NOMO-1 treated with DMSO at 0.1 percent for 48 hours (cell line): ENCODE measurements around the gene B3GLCT.
"Not testable (repeated sequence)": the region's sequence is repeated elsewhere in the genome, so short reads cannot be mapped to it uniquely, and the experiment has no call there.

Experiments used
- DNase-seq: peaks from one replicate; lab custom pipeline; 2025; ENCODE audit not compliant: unreplicated experiment; lab: John Stamatoyannopoulos, UW

B3GLCT gene

DNA sequence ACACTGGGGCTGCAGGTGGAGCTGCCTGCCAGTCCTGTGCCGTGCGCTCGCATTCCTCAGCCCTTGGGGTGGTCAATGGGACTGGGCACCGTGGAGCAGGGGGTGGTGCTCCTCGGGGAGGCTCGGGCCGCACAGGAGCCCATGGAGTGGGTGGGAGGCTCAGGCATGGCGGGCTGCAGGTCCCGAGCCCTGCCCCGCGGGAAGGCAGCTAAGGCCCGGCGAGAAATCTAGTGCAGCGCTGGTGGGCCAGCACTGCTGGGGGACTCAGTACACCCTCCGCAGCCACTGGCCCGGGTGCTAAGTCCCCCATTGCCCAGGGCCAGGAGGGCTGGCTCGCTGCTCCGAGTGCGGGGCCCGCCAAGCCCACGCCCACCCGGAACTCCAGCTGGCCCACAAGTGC is 139.8 kb downstream of the B3GLCT start:
- DNase-seq: not testable (repeated sequence)

DNA sequence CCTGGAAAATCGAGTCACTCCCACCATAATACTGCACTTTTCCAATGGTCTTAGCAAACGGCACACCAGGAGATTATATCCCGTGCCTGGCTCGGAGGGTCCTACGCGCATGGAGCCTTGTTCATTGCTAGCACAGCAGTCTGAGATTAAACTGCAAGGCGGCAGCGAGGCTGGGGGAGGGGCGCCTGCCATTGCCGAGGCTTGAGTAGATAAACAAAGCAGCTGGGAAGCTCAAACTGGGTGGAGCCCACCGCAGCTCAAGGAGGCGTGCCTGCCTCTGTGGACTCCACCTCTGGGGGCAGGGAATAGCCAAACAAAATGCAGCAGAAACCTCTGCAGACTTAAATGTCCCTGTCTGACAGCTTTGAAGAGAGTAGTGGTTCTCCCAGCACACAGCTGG is 141.1 kb downstream of the B3GLCT start:
- DNase-seq: not testable (repeated sequence)

DNA sequence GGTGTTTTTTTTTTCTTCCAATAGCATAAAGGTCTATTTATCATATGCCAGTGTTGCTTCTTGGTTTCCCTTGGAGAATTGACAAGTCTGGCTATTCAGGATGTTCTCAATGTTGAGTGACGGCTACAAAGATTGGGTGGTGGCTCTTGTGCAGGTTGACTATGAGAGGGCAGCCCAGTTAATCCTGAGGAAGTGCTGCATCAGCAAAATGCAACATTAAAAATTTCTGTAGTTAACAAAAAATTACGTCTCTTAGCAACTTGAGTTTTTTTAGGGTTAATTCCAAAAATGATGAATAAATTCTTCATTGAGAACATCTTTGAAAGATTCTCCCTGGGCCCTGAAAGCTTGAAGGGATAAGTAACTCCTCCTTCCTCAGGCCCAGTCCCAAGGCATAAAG is 147.1 kb downstream of the B3GLCT start:
- no peak for DNase-seq

DNA sequence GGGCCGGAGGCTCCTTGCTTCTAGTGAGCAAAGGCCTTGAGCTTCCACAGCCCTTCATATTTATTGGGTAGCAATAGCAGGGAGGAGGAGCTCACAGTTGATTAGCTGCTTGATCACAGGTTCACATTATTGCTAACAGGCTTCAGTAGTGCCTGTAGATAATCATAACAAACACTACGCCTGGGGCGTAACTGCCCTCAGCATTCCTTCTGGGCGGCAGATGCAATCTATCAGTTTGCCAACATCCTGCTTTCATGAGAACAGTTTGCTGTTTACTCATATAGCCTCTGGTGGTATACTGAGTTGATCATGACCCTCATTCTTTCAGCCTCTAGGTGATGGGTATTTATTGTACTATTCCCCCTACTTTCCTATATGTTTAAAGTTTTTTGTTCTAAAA is 149.4 kb downstream of the B3GLCT start:
- DNase-seq: no peak

DNA sequence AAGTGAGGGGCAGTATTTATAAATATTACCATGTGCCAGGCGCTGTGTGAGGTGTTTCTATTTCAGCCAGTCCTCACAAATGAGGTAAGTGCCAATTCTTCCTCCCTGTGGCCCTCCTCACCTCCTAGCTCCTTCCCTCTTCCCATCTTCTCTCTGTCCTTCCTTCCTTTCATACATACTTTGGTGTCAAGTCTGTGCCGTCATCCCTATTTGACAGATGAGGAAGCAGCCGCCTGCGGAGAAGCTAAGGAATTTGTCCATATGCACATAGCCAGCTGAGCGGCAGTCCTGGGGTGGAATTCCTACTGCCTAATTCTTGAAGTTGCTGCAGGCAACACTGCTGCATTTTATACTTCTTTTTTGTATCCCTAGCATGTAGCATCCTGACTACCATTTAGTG is 150.8 kb downstream of the B3GLCT start:
- DNase-seq: no peak

DNA sequence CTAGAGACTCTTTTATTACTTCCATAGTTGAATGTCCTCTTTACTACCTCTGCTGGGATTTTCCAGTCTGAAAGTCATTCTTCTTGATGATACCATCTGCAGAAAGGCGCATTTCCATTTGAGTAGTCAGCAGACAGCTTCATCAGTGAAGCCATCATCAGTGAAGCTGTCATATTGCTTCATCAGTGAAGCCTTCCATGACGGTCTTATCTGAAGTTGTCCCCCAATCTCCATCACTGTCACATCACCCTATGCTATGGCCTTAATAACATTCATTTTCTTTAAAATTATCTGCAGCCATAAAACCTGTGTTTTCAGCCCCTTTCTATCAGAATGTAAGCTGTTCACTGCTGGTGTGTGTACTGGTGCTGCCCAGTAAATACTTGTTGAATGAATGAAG is 151.6 kb downstream of the B3GLCT start:
- DNase-seq: no peak

DNA sequence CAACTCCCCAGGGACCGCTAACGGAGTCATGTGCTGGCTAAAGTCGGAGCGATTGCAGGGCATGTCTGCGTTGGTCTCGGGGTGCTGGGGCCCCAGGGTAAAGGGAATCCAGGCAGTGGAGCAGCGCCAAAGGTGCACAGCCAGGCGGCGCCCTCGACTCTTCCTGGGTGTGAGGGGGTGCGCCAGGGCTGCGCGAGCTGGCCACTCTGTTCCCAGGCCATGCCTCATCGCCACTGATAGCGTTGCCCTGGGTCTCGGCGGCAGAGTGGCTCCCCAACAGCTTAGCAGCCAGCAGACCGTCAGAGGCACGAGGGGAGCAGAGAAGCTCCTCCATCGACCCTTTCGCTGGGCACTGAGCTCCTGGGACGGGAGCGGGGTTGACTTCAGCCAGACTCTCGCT is 152.7 kb downstream of the B3GLCT start:
- no peak for DNase-seq

DNA sequence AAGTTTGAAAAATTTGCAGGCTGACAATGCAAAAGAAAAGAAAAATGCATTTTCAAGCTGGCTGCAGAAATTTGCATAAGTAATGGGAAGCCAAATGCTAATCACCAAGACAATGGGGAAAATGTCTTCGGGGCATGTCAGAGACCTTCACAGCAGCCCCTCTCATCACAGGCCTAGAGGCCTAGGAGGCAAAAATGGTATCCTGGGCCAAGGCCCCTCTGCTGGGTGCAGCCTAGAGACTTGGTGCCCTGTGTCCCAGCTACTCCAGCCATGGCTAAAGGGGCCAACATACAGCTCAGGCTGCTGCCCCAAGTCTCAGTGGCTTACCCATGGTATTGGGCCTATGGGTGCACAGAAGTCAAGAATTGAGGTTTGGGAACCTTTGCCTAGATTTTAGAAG is 155.2 kb downstream of the B3GLCT start:
- DNase-seq: no peak

DNA sequence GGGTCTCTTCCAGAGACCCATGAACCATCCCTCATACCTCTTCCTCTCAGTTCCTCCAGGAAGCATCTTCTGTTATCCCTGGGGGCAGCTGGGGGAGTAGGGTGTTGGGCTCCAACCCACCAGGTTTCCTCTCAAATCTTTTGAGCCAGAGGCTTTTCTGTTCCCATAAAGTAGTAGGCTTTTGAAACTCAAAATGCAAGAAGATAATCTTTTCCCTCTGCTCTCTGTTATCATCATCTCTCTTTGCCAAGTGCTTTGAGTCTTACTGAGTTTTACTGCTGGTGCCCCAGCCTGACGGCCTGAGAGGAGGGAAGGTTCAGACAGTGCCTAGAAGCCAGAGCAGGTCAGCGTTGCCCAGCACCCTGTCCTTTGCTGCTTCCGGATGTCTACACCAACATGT is 157.2 kb downstream of the B3GLCT start:
- no peak for DNase-seq

DNA sequence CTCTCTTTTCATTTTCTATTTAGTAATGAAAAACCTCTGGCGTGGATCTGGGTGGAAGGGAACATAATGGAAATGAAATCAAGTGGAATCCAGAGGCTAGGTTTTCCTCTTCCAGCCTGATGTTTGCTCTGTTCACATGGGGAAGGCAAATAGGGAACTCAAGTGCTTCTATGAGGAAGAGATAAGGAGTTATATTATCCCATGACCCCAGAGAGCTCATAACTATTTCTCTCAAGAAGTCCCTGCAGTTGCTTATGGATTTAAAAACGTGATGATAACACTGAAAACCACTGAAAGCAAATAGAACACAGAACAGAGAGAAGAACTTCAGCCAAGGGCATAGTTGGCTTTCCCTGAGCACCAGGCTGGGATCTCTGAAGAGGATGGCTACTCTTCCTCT is 157.8 kb downstream of the B3GLCT start:
- no peak for DNase-seq

DNA sequence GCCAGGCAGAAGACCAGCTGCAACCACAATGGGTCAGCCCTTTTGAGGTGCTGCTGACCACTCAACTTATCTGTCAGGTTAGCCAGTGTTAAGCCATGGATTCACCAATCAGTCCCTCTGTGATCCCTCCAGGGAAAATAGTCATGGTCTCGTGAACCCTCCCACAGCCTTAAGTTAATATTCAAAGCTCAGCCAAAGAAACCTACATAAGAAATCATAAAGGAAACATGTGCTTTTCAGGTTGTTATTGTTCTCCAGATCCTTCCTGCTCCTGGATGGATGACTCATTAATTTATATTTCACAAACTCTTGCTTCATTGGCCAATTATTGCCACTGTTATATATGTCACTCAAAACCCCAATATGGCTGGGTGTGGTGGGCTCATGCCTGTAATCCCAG is 161.9 kb downstream of the B3GLCT start:
- DNase-seq: no peak

DNA sequence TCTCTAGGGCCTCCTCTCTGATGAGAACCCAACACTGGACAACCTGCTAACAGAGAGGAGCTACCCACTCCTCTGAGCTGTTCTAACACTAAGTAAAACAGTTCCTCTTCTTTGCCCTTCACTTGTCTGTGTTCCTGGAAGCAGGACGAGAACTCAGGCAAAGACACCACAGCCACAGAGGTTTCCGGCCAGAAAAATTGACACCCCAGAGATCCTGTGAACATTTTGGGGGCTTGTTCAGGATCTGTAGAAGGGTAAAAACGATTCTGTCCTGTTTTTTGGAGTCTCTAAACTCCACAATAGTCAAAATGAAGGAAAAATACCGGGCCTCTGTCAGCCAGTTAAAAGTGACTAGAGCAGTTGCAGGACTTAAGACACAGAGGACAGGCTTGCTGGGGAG is 165.9 kb downstream of the B3GLCT start:
- DNase-seq: no peak

DNA sequence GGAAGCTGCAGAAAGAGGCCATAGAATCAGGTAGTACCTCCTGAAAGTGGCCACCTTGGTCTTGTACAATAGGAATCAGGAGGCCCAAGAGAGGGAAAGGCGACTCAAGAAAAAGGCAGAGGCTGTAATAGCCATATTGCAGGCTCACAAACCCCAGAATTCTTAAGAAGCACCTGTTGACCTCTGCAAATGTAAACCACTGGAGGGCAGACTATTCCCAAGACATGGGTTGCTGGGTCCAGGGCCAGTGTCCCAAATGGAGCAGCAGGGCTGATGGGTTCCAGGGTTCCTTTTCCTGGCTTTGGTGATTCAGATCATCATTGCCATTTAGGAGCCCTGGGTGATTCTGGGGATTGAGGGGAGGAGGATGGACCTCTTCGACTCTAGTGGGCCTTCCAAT is 167.6 kb downstream of the B3GLCT start:
- DNase-seq: no peak

DNA sequence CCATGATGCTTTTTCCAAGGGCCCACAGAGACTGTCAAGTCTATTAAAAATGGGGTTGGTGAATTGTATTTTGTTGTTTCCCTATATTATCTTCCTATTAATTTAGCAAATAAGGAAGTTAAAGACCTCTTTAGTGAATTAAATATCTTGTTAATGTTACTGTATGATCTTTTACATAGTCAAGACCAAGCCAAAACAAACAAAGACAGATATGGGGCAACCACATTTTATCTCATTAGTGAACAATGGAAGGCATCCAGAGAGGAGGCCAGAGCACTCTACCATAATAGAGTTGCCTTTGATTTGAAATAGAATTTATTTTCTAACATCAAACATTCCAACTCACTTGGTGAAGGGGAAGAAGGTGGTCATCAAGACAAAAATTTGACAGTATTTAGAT is 169.4 kb downstream of the B3GLCT start:
- no peak for DNase-seq

DNA sequence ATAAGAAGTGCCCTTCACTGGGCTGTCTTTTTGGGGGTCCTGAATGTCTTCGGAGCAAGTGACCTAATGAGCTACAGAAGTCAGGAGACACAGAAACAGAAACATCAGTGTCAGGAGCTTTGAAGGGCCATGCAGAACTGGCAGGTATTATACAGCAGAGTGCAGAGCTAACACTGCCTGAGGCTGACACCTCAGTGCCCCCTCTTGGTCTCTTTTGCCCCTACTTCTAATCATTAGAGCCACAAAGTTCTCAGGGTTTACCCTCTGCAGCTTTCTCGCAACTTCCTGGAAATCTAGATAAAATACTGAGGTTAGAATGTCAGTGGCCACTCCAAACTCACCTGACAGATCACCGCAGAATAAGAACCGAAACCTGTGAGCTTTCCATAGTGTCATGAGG is 172.7 kb downstream of the B3GLCT start:
- no peak for DNase-seq

DNA sequence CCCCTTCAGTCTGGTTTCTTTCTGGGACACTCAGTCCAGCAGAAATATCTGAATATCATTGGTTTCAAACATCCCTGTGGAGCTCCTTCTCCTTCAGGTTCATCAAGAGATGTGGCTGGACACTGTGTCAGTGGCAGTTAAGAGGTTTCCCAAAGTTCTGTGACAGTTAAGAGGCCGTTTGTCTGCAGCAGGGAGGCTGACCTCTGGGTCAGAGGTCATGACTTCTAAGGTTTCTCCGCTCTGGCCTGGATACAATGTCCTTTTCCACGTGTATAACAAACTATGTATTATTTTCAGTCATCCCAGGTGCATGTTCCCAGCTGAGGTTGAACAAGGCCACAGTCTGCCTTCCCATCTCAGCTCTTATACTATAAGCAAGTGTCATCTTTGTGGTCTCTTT is 174.9 kb downstream of the B3GLCT start:
- DNase-seq: no peak

DNA sequence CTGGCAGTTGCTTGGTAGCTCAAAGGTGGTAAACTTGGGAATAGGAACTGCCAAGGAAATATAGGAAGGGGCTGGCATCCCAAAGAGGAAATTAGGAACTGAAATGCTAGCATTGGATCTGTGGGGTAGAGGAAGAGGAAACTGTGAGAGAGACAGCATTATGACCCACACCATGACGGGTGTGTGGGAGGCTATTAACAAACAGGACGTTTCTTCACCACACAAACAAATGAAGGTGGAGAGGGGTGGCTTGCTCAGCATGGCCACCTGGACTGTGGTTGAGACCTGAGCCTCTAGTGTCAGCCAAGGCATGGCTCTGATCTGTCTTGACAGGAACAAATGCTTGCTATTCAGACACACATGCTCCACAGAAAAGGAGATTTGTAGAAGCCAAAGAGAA is 178.2 kb downstream of the B3GLCT start:
- no peak for DNase-seq

DNA sequence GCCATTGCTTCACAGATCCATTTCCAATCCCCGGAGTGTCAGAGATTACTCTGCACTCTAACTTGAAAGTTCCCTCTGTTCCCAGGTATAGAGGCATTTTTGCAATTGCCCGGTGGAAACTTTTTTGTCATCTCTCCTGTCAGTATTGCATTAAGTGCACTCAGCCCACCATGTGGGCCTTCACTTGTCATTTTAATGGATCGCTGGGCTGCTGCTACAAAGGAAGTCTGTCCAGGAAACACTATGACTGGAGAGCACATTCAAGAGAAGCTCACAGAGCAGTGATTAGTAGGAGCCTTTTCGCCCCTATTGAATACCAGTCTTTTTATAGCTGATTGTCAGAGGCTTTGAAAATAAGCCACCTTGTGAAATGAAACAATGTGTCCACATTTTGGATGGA is 180.9 kb downstream of the B3GLCT start:
- DNase-seq: no peak
